HEK293 (cell line): ENCODE measurements around the gene CAB39.

Source experiments
- ATF2 ChIP-seq: fragments of 450-650 bp; formaldehyde crosslinking; IDR thresholded peaks from 2 replicates; pipeline ENCODE4 v1.5.1; 2016; ENCODE audit warnings: missing biosample characterization, missing genetic modification characterization, low read depth
- BCL11A ChIP-seq: fragments of 450-650 bp; formaldehyde crosslinking; IDR thresholded peaks from 2 replicates; pipeline ENCODE4 v1.5.1; 2016; ENCODE audit warnings: low read depth, missing biosample characterization, missing genetic modification characterization
- BCL11B ChIP-seq: fragments of 450-650 bp; formaldehyde crosslinking; IDR thresholded peaks from 2 replicates; pipeline ENCODE4 v1.5.1; 2016; ENCODE audit warnings: low read depth, missing biosample characterization, missing genetic modification characterization
- EGR2 ChIP-seq: fragments of 450-650 bp; formaldehyde crosslinking; IDR thresholded peaks from 2 replicates; pipeline ENCODE4 v1.5.1; 2016; ENCODE audit warnings: low read depth, missing biosample characterization, missing genetic modification characterization
- ELK4 ChIP-seq: IDR thresholded peaks from 2 replicates; pipeline ENCODE4 v1.6.1; 2011; ENCODE audit warnings: mild to moderate bottlenecking, low read depth, low read length, borderline replicate concordance
- GLI2 ChIP-seq: fragments of 450-650 bp; formaldehyde crosslinking; IDR thresholded peaks from 2 replicates; pipeline ENCODE4; 2017; ENCODE audit warnings: missing biosample characterization, missing genetic modification characterization, low read depth, borderline replicate concordance
- OVOL3 ChIP-seq: fragments of 450-650 bp; formaldehyde crosslinking; IDR thresholded peaks from 2 replicates; pipeline ENCODE4 v1.5.1; 2016; ENCODE audit warnings: missing biosample characterization, missing genetic modification characterization
- SP2 ChIP-seq: fragments of 450-650 bp; formaldehyde crosslinking; IDR thresholded peaks from 2 replicates; pipeline ENCODE4 v1.5.1; 2016; ENCODE audit warnings: missing biosample characterization, missing genetic modification characterization
- ZBTB8A ChIP-seq: fragments of 450-650 bp; formaldehyde crosslinking; IDR thresholded peaks from 2 replicates; pipeline ENCODE4 v1.5.1; 2016; ENCODE audit warnings: missing biosample characterization, missing genetic modification characterization
- ZFHX2 ChIP-seq: fragments of 450-650 bp; formaldehyde crosslinking; conservative IDR thresholded peaks from 2 replicates; pipeline ENCODE4 v1.5.1; 2016; ENCODE audit warnings: missing biosample characterization, missing genetic modification characterization
- ZNF155 ChIP-seq: fragments of 450-650 bp; formaldehyde crosslinking; IDR thresholded peaks from 2 replicates; pipeline ENCODE4 v1.5.1; 2016; ENCODE audit warnings: missing biosample characterization, missing genetic modification characterization
- ZNF16 ChIP-seq: fragments of 450-650 bp; formaldehyde crosslinking; IDR thresholded peaks from 2 replicates; pipeline ENCODE4 v1.5.1; 2016; ENCODE audit warnings: low read depth, missing biosample characterization, missing genetic modification characterization
- ZNF169 ChIP-seq: fragments of 450-650 bp; formaldehyde crosslinking; IDR thresholded peaks from 2 replicates; pipeline ENCODE4 v1.5.1; 2016; ENCODE audit warnings: missing biosample characterization, missing genetic modification characterization
- ZNF174 ChIP-seq: fragments of 450-650 bp; formaldehyde crosslinking; IDR thresholded peaks from 2 replicates; pipeline ENCODE4 v1.5.0; 2017; ENCODE audit warnings: missing biosample characterization, mild to moderate bottlenecking, missing genetic modification characterization
- ZNF202 ChIP-seq: fragments of 450-650 bp; formaldehyde crosslinking; IDR thresholded peaks from 2 replicates; pipeline ENCODE4 v1.5.1; 2016; ENCODE audit warnings: missing biosample characterization, missing genetic modification characterization, borderline replicate concordance
- ZNF23 ChIP-seq: fragments of 450-650 bp; formaldehyde crosslinking; IDR thresholded peaks from 2 replicates; pipeline ENCODE4 v1.5.1; 2016; ENCODE audit warnings: missing biosample characterization, missing genetic modification characterization, borderline replicate concordance
- ZNF398 ChIP-seq: fragments of 450-650 bp; formaldehyde crosslinking; IDR thresholded peaks from 2 replicates; pipeline ENCODE4 v1.5.1; 2017; ENCODE audit warnings: missing biosample characterization, missing genetic modification characterization
- ZNF433 ChIP-seq: fragments of 450-650 bp; formaldehyde crosslinking; IDR thresholded peaks from 2 replicates; pipeline ENCODE4 v1.5.1; 2016; ENCODE audit warnings: missing biosample characterization, missing genetic modification characterization, low read depth
- ZNF596 ChIP-seq: fragments of 450-650 bp; IDR thresholded peaks from 2 replicates; pipeline ENCODE4 v1.5.0; 2018; ENCODE audit warnings: missing biosample characterization, mild to moderate bottlenecking, missing genetic modification characterization, moderate library complexity
- ZNF610 ChIP-seq: fragments of 450-650 bp; formaldehyde crosslinking; IDR thresholded peaks from 2 replicates; pipeline ENCODE4 v1.5.1; 2016; ENCODE audit warnings: missing biosample characterization, missing genetic modification characterization, borderline replicate concordance
- ZNF654 ChIP-seq: fragments of 450-650 bp; formaldehyde crosslinking; IDR thresholded peaks from 2 replicates; pipeline ENCODE4 v1.5.1; 2016; ENCODE audit warnings: low read depth, missing biosample characterization, missing genetic modification characterization
- ZNF701 ChIP-seq: fragments of 450-650 bp; formaldehyde crosslinking; IDR thresholded peaks from 2 replicates; pipeline ENCODE4 v1.5.1; 2016; ENCODE audit warnings: missing biosample characterization, missing genetic modification characterization
- ZNF776 ChIP-seq: fragments of 450-650 bp; formaldehyde crosslinking; IDR thresholded peaks from 2 replicates; pipeline ENCODE4 v1.5.0; 2017; ENCODE audit warnings: missing biosample characterization, missing genetic modification characterization, borderline replicate concordance
- ZNF837 ChIP-seq: fragments of 450-650 bp; formaldehyde crosslinking; IDR thresholded peaks from 2 replicates; pipeline ENCODE4 v1.5.1; 2016; ENCODE audit warnings: missing biosample characterization, missing genetic modification characterization
- ZNF843 ChIP-seq: fragments of 450-650 bp; formaldehyde crosslinking; IDR thresholded peaks from 2 replicates; pipeline ENCODE4 v1.5.1; 2016; ENCODE audit warnings: missing biosample characterization, missing genetic modification characterization
- ZSCAN16 ChIP-seq: fragments of 450-650 bp; formaldehyde crosslinking; IDR thresholded peaks from 2 replicates; pipeline ENCODE4 v1.5.1; 2016; ENCODE audit warnings: missing biosample characterization, missing genetic modification characterization
- TF ChIP-seq, protein P1 (sequence below): fragments of 450-650 bp; formaldehyde crosslinking; IDR thresholded peaks from 2 replicates; pipeline ENCODE4 v1.5.1; 2016; ENCODE audit warnings: missing biosample characterization, missing genetic modification characterization
- TF ChIP-seq, protein P2 (sequence below): fragments of 450-650 bp; formaldehyde crosslinking; IDR thresholded peaks from 2 replicates; pipeline ENCODE4 v1.5.1; 2017; ENCODE audit warnings: missing biosample characterization, missing genetic modification characterization
- TF ChIP-seq, protein P3 (sequence below): fragments of 450-650 bp; formaldehyde crosslinking; IDR thresholded peaks from 2 replicates; pipeline ENCODE4 v1.5.1; 2016; ENCODE audit warnings: missing biosample characterization, missing genetic modification characterization, borderline replicate concordance

CAB39 gene

DNA sequence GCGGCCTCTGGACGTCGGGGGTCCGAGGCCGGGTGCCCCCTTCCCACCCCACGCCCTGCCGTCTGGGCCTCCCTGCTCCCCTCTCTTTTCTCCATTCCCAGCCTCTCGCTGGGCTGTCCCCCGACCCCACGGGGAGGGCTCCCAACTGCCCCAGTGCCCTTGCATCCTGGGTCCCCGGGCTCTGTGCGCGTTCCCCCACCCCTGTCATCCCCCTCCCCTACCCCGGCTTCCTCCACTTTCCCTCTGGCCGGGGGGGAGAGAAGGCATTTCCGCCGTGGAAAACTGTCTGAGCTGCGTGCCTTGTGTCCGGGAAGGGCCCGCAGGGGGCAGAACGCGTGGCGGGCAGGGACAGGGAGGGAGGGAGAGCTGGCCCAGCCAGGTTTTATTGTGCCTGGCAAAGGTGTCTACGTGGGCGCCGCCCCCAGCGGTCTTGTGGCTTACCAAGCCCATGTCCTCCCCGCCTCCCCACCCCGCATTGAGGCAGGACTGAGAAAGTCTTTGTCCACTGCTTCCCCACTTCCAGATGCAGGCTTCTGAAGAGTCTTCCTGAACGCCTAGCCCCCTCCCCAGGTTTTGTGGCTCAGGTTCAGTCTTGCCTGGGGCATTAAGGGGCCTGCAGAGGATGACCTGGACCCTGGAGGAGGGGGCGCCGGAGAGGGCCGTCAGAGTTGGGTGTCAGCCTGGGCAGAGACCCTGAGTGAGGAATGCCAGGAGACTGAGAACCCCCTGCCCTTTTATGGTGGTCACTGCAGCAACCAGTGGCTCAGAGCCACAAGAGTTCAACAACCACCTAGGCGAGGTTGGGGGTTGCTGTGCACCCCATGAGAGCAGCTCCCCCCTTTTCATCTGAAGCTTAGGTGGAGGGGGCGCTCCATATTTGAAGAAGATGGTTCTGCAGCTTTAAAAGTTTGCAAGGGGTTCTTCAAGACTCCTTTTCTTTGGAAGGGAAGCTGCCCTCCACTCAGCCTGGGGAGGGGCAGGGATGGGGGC is 153.4 kb downstream of the CAB39 start (continued):
- TF ChIP-seq ZNF169 (tag by site-specific recombination), result no peak
- no peak for TF ChIP-seq ZNF843
- TF ChIP-seq ZSCAN16 (tag by site-specific recombination), result no peak
- no peak for TF ChIP-seq ZNF433
- TF ChIP-seq ZBTB8A, result peak; percentile 56
- no peak for TF ChIP-seq BCL11B (tag by site-specific recombination)
- no peak for TF ChIP-seq ZNF23 (tag by site-specific recombination)
- TF ChIP-seq BCL11A (tag by site-specific recombination), result no peak
- TF ChIP-seq, protein P1, sequence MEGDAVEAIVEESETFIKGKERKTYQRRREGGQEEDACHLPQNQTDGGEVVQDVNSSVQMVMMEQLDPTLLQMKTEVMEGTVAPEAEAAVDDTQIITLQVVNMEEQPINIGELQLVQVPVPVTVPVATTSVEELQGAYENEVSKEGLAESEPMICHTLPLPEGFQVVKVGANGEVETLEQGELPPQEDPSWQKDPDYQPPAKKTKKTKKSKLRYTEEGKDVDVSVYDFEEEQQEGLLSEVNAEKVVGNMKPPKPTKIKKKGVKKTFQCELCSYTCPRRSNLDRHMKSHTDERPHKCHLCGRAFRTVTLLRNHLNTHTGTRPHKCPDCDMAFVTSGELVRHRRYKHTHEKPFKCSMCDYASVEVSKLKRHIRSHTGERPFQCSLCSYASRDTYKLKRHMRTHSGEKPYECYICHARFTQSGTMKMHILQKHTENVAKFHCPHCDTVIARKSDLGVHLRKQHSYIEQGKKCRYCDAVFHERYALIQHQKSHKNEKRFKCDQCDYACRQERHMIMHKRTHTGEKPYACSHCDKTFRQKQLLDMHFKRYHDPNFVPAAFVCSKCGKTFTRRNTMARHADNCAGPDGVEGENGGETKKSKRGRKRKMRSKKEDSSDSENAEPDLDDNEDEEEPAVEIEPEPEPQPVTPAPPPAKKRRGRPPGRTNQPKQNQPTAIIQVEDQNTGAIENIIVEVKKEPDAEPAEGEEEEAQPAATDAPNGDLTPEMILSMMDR (tag by site-specific recombination), result peak; percentile 53
- no peak for TF ChIP-seq ZNF654 (tag by site-specific recombination)
- TF ChIP-seq ZNF701, result no peak
- TF ChIP-seq ZNF610 (tag by site-specific recombination), result no peak
- TF ChIP-seq, protein P2, sequence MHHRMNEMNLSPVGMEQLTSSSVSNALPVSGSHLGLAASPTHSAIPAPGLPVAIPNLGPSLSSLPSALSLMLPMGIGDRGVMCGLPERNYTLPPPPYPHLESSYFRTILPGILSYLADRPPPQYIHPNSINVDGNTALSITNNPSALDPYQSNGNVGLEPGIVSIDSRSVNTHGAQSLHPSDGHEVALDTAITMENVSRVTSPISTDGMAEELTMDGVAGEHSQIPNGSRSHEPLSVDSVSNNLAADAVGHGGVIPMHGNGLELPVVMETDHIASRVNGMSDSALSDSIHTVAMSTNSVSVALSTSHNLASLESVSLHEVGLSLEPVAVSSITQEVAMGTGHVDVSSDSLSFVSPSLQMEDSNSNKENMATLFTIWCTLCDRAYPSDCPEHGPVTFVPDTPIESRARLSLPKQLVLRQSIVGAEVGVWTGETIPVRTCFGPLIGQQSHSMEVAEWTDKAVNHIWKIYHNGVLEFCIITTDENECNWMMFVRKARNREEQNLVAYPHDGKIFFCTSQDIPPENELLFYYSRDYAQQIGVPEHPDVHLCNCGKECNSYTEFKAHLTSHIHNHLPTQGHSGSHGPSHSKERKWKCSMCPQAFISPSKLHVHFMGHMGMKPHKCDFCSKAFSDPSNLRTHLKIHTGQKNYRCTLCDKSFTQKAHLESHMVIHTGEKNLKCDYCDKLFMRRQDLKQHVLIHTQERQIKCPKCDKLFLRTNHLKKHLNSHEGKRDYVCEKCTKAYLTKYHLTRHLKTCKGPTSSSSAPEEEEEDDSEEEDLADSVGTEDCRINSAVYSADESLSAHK (tag by site-specific recombination), result no peak
- no peak for TF ChIP-seq ELK4
- no peak for TF ChIP-seq ZNF776
- TF ChIP-seq OVOL3 (tag by site-specific recombination), result no peak
- TF ChIP-seq SP2 (tag by site-specific recombination), result peak; percentile 65
- TF ChIP-seq ZNF155, result no peak
- peak; percentile 90 for TF ChIP-seq ZFHX2 (tag by site-specific recombination)
- no peak for TF ChIP-seq ZNF202 (tag by site-specific recombination)
- TF ChIP-seq ZNF596 (tag by site-specific recombination), result no peak
- no peak for TF ChIP-seq ZNF16 (tag by site-specific recombination)
- TF ChIP-seq ATF2 (tag by site-specific recombination), result no peak
- TF ChIP-seq GLI2 (tag by site-specific recombination), result no peak
- no peak for TF ChIP-seq ZNF837 (tag by site-specific recombination)
- no peak for TF ChIP-seq ZNF174 (tag by site-specific recombination)
- peak; percentile 90 for TF ChIP-seq ZNF398 (tag by site-specific recombination)
- TF ChIP-seq, protein P3, sequence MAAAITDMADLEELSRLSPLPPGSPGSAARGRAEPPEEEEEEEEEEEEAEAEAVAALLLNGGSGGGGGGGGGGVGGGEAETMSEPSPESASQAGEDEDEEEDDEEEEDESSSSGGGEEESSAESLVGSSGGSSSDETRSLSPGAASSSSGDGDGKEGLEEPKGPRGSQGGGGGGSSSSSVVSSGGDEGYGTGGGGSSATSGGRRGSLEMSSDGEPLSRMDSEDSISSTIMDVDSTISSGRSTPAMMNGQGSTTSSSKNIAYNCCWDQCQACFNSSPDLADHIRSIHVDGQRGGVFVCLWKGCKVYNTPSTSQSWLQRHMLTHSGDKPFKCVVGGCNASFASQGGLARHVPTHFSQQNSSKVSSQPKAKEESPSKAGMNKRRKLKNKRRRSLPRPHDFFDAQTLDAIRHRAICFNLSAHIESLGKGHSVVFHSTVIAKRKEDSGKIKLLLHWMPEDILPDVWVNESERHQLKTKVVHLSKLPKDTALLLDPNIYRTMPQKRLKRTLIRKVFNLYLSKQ, result no peak
- TF ChIP-seq EGR2, result peak; percentile 79
